H1 (cell line): Measurements from ENCODE around the gene OSCP1. TPM values are rescaled to one million over a fixed set of nuclear protein-coding genes. Genes with fewer than 3 reads are reported as not detected.

ENCODE experiments used
- CTCF ChIA-PET: fragments of 300-600 bp; sonication (Branson Sonifier 250); formaldehyde crosslinking; loops from one replicate; lab custom pipeline; 2021; ENCODE audit not compliant: partially characterized antibody; lab: Charles Lee
- POLR2A ChIA-PET: fragments of 300-600 bp; sonication (Branson Sonifier 250); formaldehyde crosslinking; loops from one replicate; lab custom pipeline; 2021; ENCODE audit warnings: inconsistent platforms; ENCODE audit not compliant: partially characterized antibody; lab: Charles Lee
- DNase-seq, 2 experiments: peaks; one replicate each; pipeline versions ENCODE4 v3.0.0 to v3.0.0-alpha.2; 2010 to 2022; ENCODE audit warnings: low spot score in 2 of 2, low read depth in 1 of 2, mixed read lengths in 1 of 2
- FAIRE-seq: peaks from 2 replicates; lab custom pipeline; 2011; peaks lifted over from hg19 to GRCh38; lab: Jason Lieb, UNC
- H2AFZ ChIP-seq: 2 replicates; pipeline ENCODE4 v1.8.1; 2012; ENCODE audit warnings: low read length, inconsistent platforms
- H2AK5ac ChIP-seq: 2 replicates; pipeline ENCODE4 v1.6.1; 2013; ENCODE audit warnings: low read depth, low read length
- H2BK120ac ChIP-seq: replicated peaks from 2 replicates; pipeline ENCODE3; 2013; ENCODE audit warnings: low read depth, low read length, inconsistent platforms
- H2BK12ac ChIP-seq: 2 replicates; pipeline ENCODE4 v1.6.1; 2013; ENCODE audit warnings: low read depth, low read length
- H2BK15ac ChIP-seq: 2 replicates; pipeline ENCODE4 v1.6.1; 2013; ENCODE audit warnings: low read length
- H2BK20ac ChIP-seq: 2 replicates; pipeline ENCODE4 v1.6.1; 2013; ENCODE audit warnings: low read length
- H2BK5ac ChIP-seq: 2 replicates; pipeline ENCODE4 v1.6.1; 2013; ENCODE audit warnings: low read depth, low read length
- H3K14ac ChIP-seq: 2 replicates; pipeline ENCODE4 v1.6.1; 2013; ENCODE audit warnings: inconsistent platforms; ENCODE audit not compliant: insufficient read length
- H3K18ac ChIP-seq: 2 replicates; pipeline ENCODE4 v1.6.1; 2013; ENCODE audit warnings: low read length; ENCODE audit errors: extremely low read depth
- H3K23ac ChIP-seq: 2 replicates; pipeline ENCODE4 v1.6.1; 2013; ENCODE audit warnings: inconsistent platforms; ENCODE audit not compliant: insufficient read length
- H3K23me2 ChIP-seq: 2 replicates; pipeline ENCODE4 v1.6.1; 2013; ENCODE audit warnings: low read depth, low read length
- H3K27ac ChIP-seq: 2 replicates; pipeline ENCODE4 v1.6.1; 2011; ENCODE audit warnings: low read depth, low read length, inconsistent platforms
- H3K27me3 ChIP-seq, 4 experiments: replicated peaks in 1 of 4; 1 replicate in 1 of 4; 2 replicates in 3 of 4; pipeline versions ENCODE4 v1.6.1 to v1.8.1; 2011 to 2013; ENCODE audit warnings: low read length in 3 of 4, mild to moderate bottlenecking in 3 of 4, inconsistent platforms in 2 of 4, mixed read lengths in 2 of 4, moderate library complexity in 1 of 4; ENCODE audit not compliant: control insufficient read depth in 3 of 4, insufficient read depth in 3 of 4; ENCODE audit errors: extremely low read depth in 1 of 4
- H3K36me3 ChIP-seq, 4 experiments: 2 replicates each; pipeline versions ENCODE4 v1.6.1 to v1.8.1; 2011 to 2013; ENCODE audit warnings: mild to moderate bottlenecking in 4 of 4, low read length in 3 of 4, moderate library complexity in 2 of 4, control low read depth in 1 of 4, inconsistent platforms in 1 of 4; ENCODE audit not compliant: insufficient read depth in 4 of 4, control insufficient read depth in 2 of 4
- H3K4ac ChIP-seq: replicated peaks from 2 replicates; pipeline ENCODE3; 2013; ENCODE audit warnings: low read length, low read depth, mixed read lengths, inconsistent platforms; ENCODE audit not compliant: insufficient read length
- H3K4me1 ChIP-seq, 4 experiments: replicated peaks in 1 of 4; 1 replicate in 1 of 4; 2 replicates in 3 of 4; pipeline versions ENCODE4 v1.6.1 to v1.8.1; 2011 to 2013; ENCODE audit warnings: low read length in 3 of 4, inconsistent platforms in 2 of 4, mixed read lengths in 1 of 4; ENCODE audit not compliant: insufficient read depth in 4 of 4, control insufficient read depth in 3 of 4
- H3K4me2 ChIP-seq, 2 experiments: 2 replicates each; pipeline versions ENCODE4 v1.6.1 to v1.8.1; 2011 to 2013; ENCODE audit warnings: low read depth in 2 of 2, low read length in 2 of 2, control low read depth in 1 of 2, inconsistent platforms in 1 of 2, mild to moderate bottlenecking in 1 of 2; ENCODE audit not compliant: insufficient read depth in 1 of 2
- H3K4me3 ChIP-seq, 4 experiments: fragments of 200-600, 300-600 bp in 1 of 4; sonication (generic), shearing (Covaris generic), sonication (Bioruptor Twin) in 1 of 4; 2 replicates each; pipeline versions ENCODE4 v1.5.1 to v1.8.1; 2011 to 2016; ENCODE audit warnings: low read length in 4 of 4, low read depth in 3 of 4, control low read depth in 2 of 4, inconsistent platforms in 2 of 4, mild to moderate bottlenecking in 2 of 4, mixed read lengths in 1 of 4, moderate library complexity in 1 of 4; ENCODE audit not compliant: insufficient read depth in 2 of 4; ENCODE audit errors: extremely low read depth in 1 of 4
- H3K56ac ChIP-seq: replicated peaks from 2 replicates; pipeline ENCODE3; 2013; ENCODE audit warnings: low read depth, mild to moderate bottlenecking, mixed read lengths, low read length, inconsistent platforms; ENCODE audit not compliant: insufficient read length
- H3K79me1 ChIP-seq: 2 replicates; pipeline ENCODE4 v1.6.1; 2013; ENCODE audit warnings: low read depth, low read length, control low read depth
- H3K79me2 ChIP-seq, 2 experiments: 2 replicates each; pipeline versions ENCODE4 v1.6.1 to v1.8.1; 2012 to 2013; ENCODE audit warnings: low read length in 2 of 2, mild to moderate bottlenecking in 2 of 2, inconsistent platforms in 1 of 2; ENCODE audit not compliant: insufficient read depth in 2 of 2, control insufficient read depth in 1 of 2
- H3K9ac ChIP-seq, 4 experiments: replicated peaks in 1 of 4; 1 replicate in 1 of 4; 2 replicates in 3 of 4; pipeline versions ENCODE4 v1.6.1 to v1.8.1; 2011 to 2013; ENCODE audit warnings: low read depth in 3 of 4, low read length in 3 of 4, control low read depth in 2 of 4, mild to moderate bottlenecking in 2 of 4, moderate library complexity in 2 of 4, inconsistent platforms in 1 of 4; ENCODE audit errors: extremely low read depth in 1 of 4
- H3K9me3 ChIP-seq, 2 experiments: 2 replicates each; pipeline versions ENCODE4 v1.6.1 to v1.8.1; 2012 to 2013; ENCODE audit warnings: mild to moderate bottlenecking in 2 of 2, moderate library complexity in 2 of 2, control low read depth in 1 of 2, inconsistent platforms in 1 of 2, low read depth in 1 of 2, low read length in 1 of 2, mixed read lengths in 1 of 2; ENCODE audit not compliant: insufficient read depth in 2 of 2
- H4K20me1 ChIP-seq, 2 experiments: replicated peaks in 1 of 2; 2 replicates each; pipeline versions ENCODE3 to v1.8.1; 2011 to 2013; ENCODE audit warnings: inconsistent platforms in 2 of 2, low read length in 2 of 2, mild to moderate bottlenecking in 1 of 2; ENCODE audit not compliant: insufficient read depth in 2 of 2, control insufficient read depth in 1 of 2
- H4K5ac ChIP-seq: 2 replicates; pipeline ENCODE4 v1.6.1; 2013; ENCODE audit warnings: low read length, low read depth, mixed read lengths, inconsistent platforms; ENCODE audit not compliant: insufficient read length
- H4K8ac ChIP-seq: 2 replicates; pipeline ENCODE4 v1.8.0; 2013; ENCODE audit warnings: mild to moderate bottlenecking, moderate library complexity, low read length, inconsistent platforms; ENCODE audit not compliant: insufficient read depth; ENCODE audit errors: extremely low read depth
- H4K91ac ChIP-seq: replicated peaks from 2 replicates; pipeline ENCODE3; 2013; ENCODE audit warnings: low read length, mixed read lengths, inconsistent platforms; ENCODE audit not compliant: insufficient read length
- CREB1 ChIP-seq: IDR thresholded peaks from 2 replicates; pipeline ENCODE4 v1.6.1; 2012; ENCODE audit warnings: inconsistent platforms
- E2F6 ChIP-seq: IDR thresholded peaks from 2 replicates; pipeline ENCODE4 v1.6.1; 2012; ENCODE audit warnings: inconsistent platforms
- HDAC2 ChIP-seq, 2 experiments: fragments of 300-600 bp in 1 of 2; sonication (generic) in 1 of 2; IDR thresholded peaks; 2 replicates each; pipeline ENCODE4 v1.6.1; 2011 to 2012; ENCODE audit warnings: low read depth in 2 of 2, low read length in 2 of 2, mild to moderate bottlenecking in 2 of 2, moderate library complexity in 2 of 2, borderline replicate concordance in 1 of 2, inconsistent platforms in 1 of 2
- KDM5A ChIP-seq: fragments of 200-600 bp; IDR thresholded peaks from 2 replicates; pipeline ENCODE4 v1.7.1; 2012; ENCODE audit warnings: mild to moderate bottlenecking, low read length, inconsistent platforms, mixed read lengths
- MAFK ChIP-seq: IDR thresholded peaks from 2 replicates; pipeline ENCODE4 v1.6.1; 2012; ENCODE audit warnings: low read depth, mild to moderate bottlenecking, improper control_type of control experiment, low read length
- NANOG ChIP-seq: IDR thresholded peaks from 2 replicates; pipeline ENCODE4 v1.6.1; 2011; ENCODE audit warnings: low read length, low read depth, mild to moderate bottlenecking, inconsistent platforms; ENCODE audit not compliant: insufficient read depth, poor library complexity, severe bottlenecking
- RFX5 ChIP-seq: IDR thresholded peaks from 2 replicates; pipeline ENCODE4 v1.6.1; 2011; ENCODE audit warnings: low read depth, low read length, improper control_type of control experiment, borderline replicate concordance
- SIX5 ChIP-seq: IDR thresholded peaks from 2 replicates; pipeline ENCODE4 v1.6.1; 2011; ENCODE audit warnings: mild to moderate bottlenecking, low read depth, low read length
- SP2 ChIP-seq: IDR thresholded peaks from 2 replicates; pipeline ENCODE4 v1.6.1; 2012; ENCODE audit warnings: mild to moderate bottlenecking, low read length, inconsistent platforms
- SRF ChIP-seq: IDR thresholded peaks from 2 replicates; pipeline ENCODE4 v1.6.1; 2011; ENCODE audit warnings: mild to moderate bottlenecking, low read depth, low read length, moderate library complexity
- TAF1 ChIP-seq: IDR thresholded peaks from 2 replicates; pipeline ENCODE4 v1.6.1; 2011; ENCODE audit warnings: mild to moderate bottlenecking, low read depth, low read length
- ZNF274 ChIP-seq: IDR thresholded peaks from 2 replicates; pipeline ENCODE4 v1.7.0; 2012; ENCODE audit warnings: low read length, borderline replicate concordance; ENCODE audit errors: extremely low read depth
- WGBS, 2 experiments: shearing (Covaris generic) in 1 of 2; methylation state at CpG; one replicate each; pipeline versions ENCODE4 v1.1.6 to v1.1.7; 2013 to 2015; ENCODE audit warnings: low lambda C conversion rate in 2 of 2, mixed read lengths in 2 of 2, inconsistent platforms in 1 of 2, low coverage in 1 of 2, missing lambda C conversion rate in 1 of 2; ENCODE audit not compliant: insufficient replicate concordance in 2 of 2, insufficient coverage in 1 of 2, insufficient read length in 1 of 2; ENCODE audit errors: extremely low coverage in 1 of 2, missing lambda C conversion rate in 1 of 2; 5-methylcytosine and 5-hydroxymethylcytosine counted together
- polyA plus RNA-seq, 7 experiments: library from polyadenylated mRNA; depleted of rRNA in 3 of 7; stranded (reverse) in 5 of 7; unstranded in 2 of 7; fragments of >200 nt in 5 of 7; fragments of 200-250 nt in 2 of 7; gene quantifications; 1 replicate in 5 of 7; 2 replicates in 1 of 7; 4 replicates in 1 of 7; pipeline versions ENCODE4 v1.2.1 to v1.2.3, GENCODE V29; 2011 to 2013; ENCODE audit warnings: missing spikeins in 2 of 7, mixed read lengths in 2 of 7
- total RNA-seq: library from RNA; stranded (reverse); fragmentation: NEBNext Ultra II Directional; extraction: Animal tissue kit (Norgen Biotek cat#: 25700); gene quantifications from 2 replicates; pipeline ENCODE4 v1.2.1, GENCODE V29; 2021

Gene OSCP1
- total and polyA plus RNA-seq, 2 of the 8 experiments (the other 6 are each of a cell fraction or from before 2014, with no cell fraction given) = 1.8 to 3.3 TPM

- H3K18ac ChIP-seq = no peak overlapping the region
- 88% methylated on average over 3 of the region's 4 CpGs; no CpG with 5 or more reads in 1 of the 2 experiments for WGBS, 2 experiments
- H2AK5ac ChIP-seq = no peak overlapping the region
- H3K14ac ChIP-seq = no peak overlapping the region
- no peak for DNase-seq
- ChIA-PET CTCF (interaction anchor here (1.0 to 9.8 kb wide), 5 partner anchors 9 to 46 kb away, joined by 3 to 90 read pairs (median 5); no protein-coding TSS in a partner anchor), POLR2A (interaction anchor here (1.3 kb wide), 1 partner anchor 12 kb away, joined by 3 read pairs; no protein-coding TSS in a partner anchor)
- no peak for FAIRE-seq
- no peak overlapping the region for H2BK120ac ChIP-seq
- no peak overlapping the region for H3K4me3 ChIP-seq
- peaks cover 14% of the 10 kb centered on the region for H3K79me1 ChIP-seq
- H2AFZ ChIP-seq = no peak overlapping the region
- H3K4me1 ChIP-seq = peaks cover 4 to 17% (median 10%) of the 10 kb centered on the region in 4 experiments
- H3K36me3 ChIP-seq = no peaks in the 10 kb centered on the region
- H3K9me3 ChIP-seq = no peaks in the 10 kb centered on the region
- H2BK20ac ChIP-seq = no peak overlapping the region
- no peak overlapping the region for H4K5ac ChIP-seq
- H3K27me3 ChIP-seq = no peaks in the 10 kb centered on the region
- no peak overlapping the region for H3K9ac ChIP-seq
- no peak overlapping the region for H2BK15ac ChIP-seq
- H3K4me2 ChIP-seq = no peak overlapping the region
- H2BK5ac ChIP-seq = no peak overlapping the region; the same call in 1 of the 2 replicates
- H3K23me2 ChIP-seq = no peaks in the 10 kb centered on the region
- H4K20me1 ChIP-seq = peaks cover 0 to 10% of the 10 kb centered on the region in 2 experiments
- no peak overlapping the region for H3K4ac ChIP-seq
- no peak overlapping the region for H3K56ac ChIP-seq
- H4K91ac ChIP-seq = no peak overlapping the region
- no peak overlapping the region for H3K27ac ChIP-seq
- H3K79me2 ChIP-seq = peaks cover 4 to 74% of the 10 kb centered on the region in 2 experiments; a peak in 3 of 4 replicates
- H2BK12ac ChIP-seq = no peak overlapping the region
- H3K23ac ChIP-seq = no peak overlapping the region
- no peak overlapping the region for H4K8ac ChIP-seq
- TF ChIP-seq SRF (no peak), SP2 (no peak), NANOG (no peak), ZNF274 (no peak), KDM5A (no peak), TAF1 (no peak), E2F6 (no peak), MAFK (no peak), RFX5 (no peak), CREB1 (no peak), SIX5 (no peak), HDAC2 (IDR thresholded peaks at IDR 0.05; ENCODE audit: borderline replicate concordance in 1 of 2, low read depth in 2 of 2, low read length in 2 of 2) (no peak)
Measured at GRCh38 chr1:36377791-36378492, 72.3 kb downstream of the OSCP1 start.
